WTC11 (cell line): Measurements from ENCODE around the gene CES3. TPM values are rescaled to one million over a fixed set of nuclear protein-coding genes. Genes with fewer than 3 reads are reported as not detected.
"Not testable (repeated sequence)": the region's sequence is repeated elsewhere in the genome, so short reads cannot be mapped to it uniquely, and the experiment has no call there.

Experiments used
- ATAC-seq: fragments of 200-7000 bp; cut with Tn5 transposase; 2 replicates; pipeline ENCODE4 v1.10.0; 2021; ENCODE audit warnings: mild to moderate bottlenecking, moderate library complexity
- CTCF ChIA-PET: fragments of 300-600 bp; sonication (Branson Sonifier 250); formaldehyde crosslinking; loops from one replicate; lab custom pipeline; 2021; ENCODE audit warnings: antibody characterized with exemption; lab: Charles Lee
- POLR2A ChIA-PET: fragments of 350-600 bp; sonication (Branson Sonifier 250); formaldehyde crosslinking; loops from one replicate; lab custom pipeline; 2021; ENCODE audit warnings: antibody characterized with exemption; lab: Charles Lee
- DNase-seq: peaks from one replicate; pipeline ENCODE4 v3.0.0; 2021; ENCODE audit warnings: low spot score
- H3K27ac Mint-ChIP-seq: 2 replicates; pipeline ENCODE4 v1.8.0; 2021; ENCODE audit warnings: mixed read lengths
- H3K27me3 Mint-ChIP-seq: 2 replicates; pipeline ENCODE4 v1.8.0; 2021; ENCODE audit warnings: low read depth, mild to moderate bottlenecking, moderate library complexity, mixed read lengths
- H3K36me3 Mint-ChIP-seq: 2 replicates; pipeline ENCODE4 v1.8.0; 2021; ENCODE audit warnings: mixed read lengths
- H3K4me1 Mint-ChIP-seq: 2 replicates; pipeline ENCODE4 v1.8.0; 2022; ENCODE audit warnings: mixed read lengths
- H3K4me3 Mint-ChIP-seq: 2 replicates; pipeline ENCODE4 v1.8.0; 2021; ENCODE audit warnings: mild to moderate bottlenecking, moderate library complexity, mixed read lengths
- H3K9me3 Mint-ChIP-seq: 2 replicates; pipeline ENCODE4 v1.8.0; 2021; ENCODE audit warnings: mixed read lengths
- AR ChIP-seq: fragments of 250-450 bp; sonication (Bioruptor Pico); IDR thresholded peaks from 2 replicates; pipeline ENCODE4 v1.9.0; 2021; ENCODE audit warnings: mild to moderate bottlenecking
- ATF3 ChIP-seq: sonication (generic); formaldehyde crosslinking; conservative IDR thresholded peaks from 2 replicates; pipeline ENCODE4 v1.8.1; 2022; ENCODE audit warnings: mild to moderate bottlenecking, missing genetic modification reagents
- CREB1 ChIP-seq: sonication (generic); formaldehyde crosslinking; IDR thresholded peaks from 2 replicates; pipeline ENCODE4 v1.8.0; 2023; ENCODE audit warnings: mild to moderate bottlenecking, missing genetic modification reagents
- E2F5 ChIP-seq: sonication (generic); formaldehyde crosslinking; IDR thresholded peaks from 2 replicates; pipeline ENCODE4 v1.8.1; 2022; ENCODE audit warnings: mild to moderate bottlenecking, moderate library complexity, missing genetic modification reagents
- FOXP1 ChIP-seq: sonication (generic); formaldehyde crosslinking; IDR thresholded peaks from 2 replicates; pipeline ENCODE4 v1.8.0; 2022; ENCODE audit warnings: missing genetic modification reagents, mild to moderate bottlenecking, moderate library complexity, borderline replicate concordance
- FOXP4 ChIP-seq: sonication (generic); formaldehyde crosslinking; IDR thresholded peaks from 2 replicates; pipeline ENCODE4 v1.8.0; 2022; ENCODE audit warnings: mild to moderate bottlenecking, missing genetic modification reagents
- GABPB1 ChIP-seq: sonication (generic); formaldehyde crosslinking; IDR thresholded peaks from 2 replicates; pipeline ENCODE4 v1.8.1; 2023; ENCODE audit warnings: mild to moderate bottlenecking, missing genetic modification reagents
- GTF2I ChIP-seq: fragments of 250-450 bp; sonication (Bioruptor Pico); conservative IDR thresholded peaks from 2 replicates; pipeline ENCODE4 v1.4.0; 2021; ENCODE audit warnings: mild to moderate bottlenecking
- JUN ChIP-seq: sonication (generic); formaldehyde crosslinking; IDR thresholded peaks from 2 replicates; pipeline ENCODE4 v1.8.0; 2023; ENCODE audit warnings: mild to moderate bottlenecking, missing genetic modification reagents
- KAT7 ChIP-seq: sonication (generic); formaldehyde crosslinking; IDR thresholded peaks from 2 replicates; pipeline ENCODE4 v1.8.1; 2023; ENCODE audit warnings: missing genetic modification reagents, mild to moderate bottlenecking, borderline replicate concordance
- MAX ChIP-seq: sonication (generic); formaldehyde crosslinking; IDR thresholded peaks from 2 replicates; pipeline ENCODE4 v1.8.0; 2022; ENCODE audit warnings: mild to moderate bottlenecking, missing genetic modification reagents
- MYBL2 ChIP-seq: sonication (generic); formaldehyde crosslinking; IDR thresholded peaks from 2 replicates; pipeline ENCODE4 v1.8.1; 2023; ENCODE audit warnings: mild to moderate bottlenecking, moderate library complexity, missing genetic modification reagents
- NFYB ChIP-seq: sonication (generic); formaldehyde crosslinking; conservative IDR thresholded peaks from 2 replicates; pipeline ENCODE4 v1.8.0; 2022; ENCODE audit warnings: low read depth, missing genetic modification reagents
- PRRX2 ChIP-seq: fragments of 250-450 bp; sonication (Bioruptor Pico); IDR thresholded peaks from 2 replicates; pipeline ENCODE4 v1.8.0; 2021; ENCODE audit warnings: mild to moderate bottlenecking
- TEAD4 ChIP-seq: sonication (generic); formaldehyde crosslinking; IDR thresholded peaks from 2 replicates; pipeline ENCODE4 v1.8.0; 2022; ENCODE audit warnings: mild to moderate bottlenecking, missing genetic modification reagents
- USF1 ChIP-seq: sonication (generic); formaldehyde crosslinking; IDR thresholded peaks from 2 replicates; pipeline ENCODE4 v1.8.0; 2022; ENCODE audit warnings: mild to moderate bottlenecking, missing genetic modification reagents
- ZMAT4 ChIP-seq: fragments of 250-450 bp; sonication (Bioruptor Pico); IDR thresholded peaks from 2 replicates; pipeline ENCODE4 v1.9.0; 2021; ENCODE audit warnings: mild to moderate bottlenecking
- ZNF121 ChIP-seq: sonication (generic); formaldehyde crosslinking; IDR thresholded peaks from 2 replicates; pipeline ENCODE4 v1.8.0; 2023; ENCODE audit warnings: missing genetic modification reagents
- ZNF317 ChIP-seq: sonication (generic); formaldehyde crosslinking; IDR thresholded peaks from 2 replicates; pipeline ENCODE4 v1.8.1; 2023; ENCODE audit warnings: low read depth, mild to moderate bottlenecking, moderate library complexity, missing genetic modification reagents, borderline replicate concordance
- ZNF671 ChIP-seq: fragments of 250-450 bp; sonication (Bioruptor Pico); IDR thresholded peaks from 2 replicates; pipeline ENCODE4 v1.8.0; 2021; ENCODE audit warnings: mild to moderate bottlenecking
- total RNA-seq: library from RNA; stranded (reverse); gene quantifications from 3 replicates; pipeline ENCODE4 v1.2.3, GENCODE V29; 2021

Gene CES3
- total RNA-seq, 1 experiment from 2014 or later, result 3.3 TPM

- H3K4me1 Mint-ChIP-seq, H3K27me3 Mint-ChIP-seq, POLR2A ChIA-PET, H3K36me3 Mint-ChIP-seq, ATAC-seq, H3K4me3 Mint-ChIP-seq, H3K9me3 Mint-ChIP-seq, H3K27ac Mint-ChIP-seq, DNase-seq: not testable (repeated sequence)
- 0 out of 2 replicates have a peak, but pooled peaks have one; percentile 33 for TF ChIP-seq ZNF121
- CTCF ChIA-PET, result interaction anchor here (1.2 to 6.8 kb wide), 7 partner anchors 13 to 211 kb away, joined by 3 to 39 read pairs (median 10); partner anchors contain the start of gene CES3
Observed at GRCh38 chr16:66974156-66974931, 13.3 kb downstream of the CES3 start.

GRCh38 chr16:66974932-66975246, 13.8 kb downstream of the CES3 start:
- H3K27me3 Mint-ChIP-seq, H3K9me3 Mint-ChIP-seq, H3K4me3 Mint-ChIP-seq, H3K36me3 Mint-ChIP-seq, H3K4me1 Mint-ChIP-seq, ATAC-seq, H3K27ac Mint-ChIP-seq, POLR2A ChIA-PET, DNase-seq: not testable (repeated sequence)
- TF ChIP-seq NFYB (CRISPR knock-in tag), result peak; percentile 62
- CTCF ChIA-PET, result interaction anchor here (0.6 to 6.8 kb wide), 7 partner anchors 14 to 310 kb away, joined by 3 to 39 read pairs (median 10); partner anchors contain the start of gene CES3

GRCh38 chr16:66975302-66975893, 14.3 kb downstream of the CES3 start:
- TF ChIP-seq MYBL2 (CRISPR knock-in tag) (no peak), KAT7 (no peak), PRRX2 (no peak), ATF3 (CRISPR knock-in tag) (no peak), ZNF671 (CRISPR knock-in tag) (no peak), AR (no peak), MAX (no peak), FOXP4 (CRISPR knock-in tag) (no peak)
- Mint-ChIP-seq H3K27me3 (no peaks in the 10 kb centered on the region; the same call in 1 of the 2 replicates), H3K4me1 (peaks cover 6% of the 10 kb centered on the region), H3K9me3 (no peaks in the 10 kb centered on the region), H3K27ac (no peak overlapping the region), H3K4me3 (no peak overlapping the region), H3K36me3 (no peaks in the 10 kb centered on the region)
- POLR2A ChIA-PET, result interaction anchor here (0.6 to 1.1 kb wide), 2 partner anchors 10 to 37 kb away, joined by 3 to 6 read pairs; no protein-coding TSS in a partner anchor
- no peak for DNase-seq
- CTCF ChIA-PET, result interaction anchor here (0.6 to 6.8 kb wide), 9 partner anchors 14 to 309 kb away, joined by 3 to 39 read pairs (median 4); partner anchors contain the start of gene CES3
- ATAC-seq, result no peak

- ATAC-seq (no peak), DNase-seq (no peak)
- H3K36me3 Mint-ChIP-seq, result no peaks in the 10 kb centered on the region
- ChIA-PET POLR2A (interaction anchor here (0.6 to 1.1 kb wide), 2 partner anchors 11 to 1110 kb away, joined by 3 read pairs; no protein-coding TSS in a partner anchor), CTCF (interaction anchor here (0.7 to 4.5 kb wide), 12 partner anchors 15 to 308 kb away, joined by 3 to 27 read pairs (median 4); partner anchors contain the start of genes B3GNT9 and CES3)
- no peaks in the 10 kb centered on the region for H3K9me3 Mint-ChIP-seq
- H3K27ac Mint-ChIP-seq, result no peak overlapping the region
- H3K27me3 Mint-ChIP-seq, result no peaks in the 10 kb centered on the region; the same call in 1 of the 2 replicates
- H3K4me1 Mint-ChIP-seq, result peaks cover 6% of the 10 kb centered on the region
- no peak overlapping the region for H3K4me3 Mint-ChIP-seq
- TF ChIP-seq E2F5 (CRISPR knock-in tag) (no peak), ZNF317 (no peak), CREB1 (CRISPR knock-in tag) (no peak), JUN (CRISPR knock-in tag) (no peak), TEAD4 (CRISPR knock-in tag) (no peak), GTF2I (no peak), ZNF121 (no peak), ZMAT4 (CRISPR knock-in tag) (no peak), NFYB (CRISPR knock-in tag) (no peak), GABPB1 (CRISPR knock-in tag) (no peak), FOXP1 (CRISPR knock-in tag) (no peak), USF1 (CRISPR knock-in tag) (no peak)
Observed at GRCh38 chr16:66976746-66977145, 15.7 kb downstream of the CES3 start.
